ENCODE data around the gene DNAJC5G.

Gene DNAJC5G

GRCh38 chr2:27261241-27261925, 13.8 kb upstream of the DNAJC5G start:
- TF ChIP-seq, protein P1, sequence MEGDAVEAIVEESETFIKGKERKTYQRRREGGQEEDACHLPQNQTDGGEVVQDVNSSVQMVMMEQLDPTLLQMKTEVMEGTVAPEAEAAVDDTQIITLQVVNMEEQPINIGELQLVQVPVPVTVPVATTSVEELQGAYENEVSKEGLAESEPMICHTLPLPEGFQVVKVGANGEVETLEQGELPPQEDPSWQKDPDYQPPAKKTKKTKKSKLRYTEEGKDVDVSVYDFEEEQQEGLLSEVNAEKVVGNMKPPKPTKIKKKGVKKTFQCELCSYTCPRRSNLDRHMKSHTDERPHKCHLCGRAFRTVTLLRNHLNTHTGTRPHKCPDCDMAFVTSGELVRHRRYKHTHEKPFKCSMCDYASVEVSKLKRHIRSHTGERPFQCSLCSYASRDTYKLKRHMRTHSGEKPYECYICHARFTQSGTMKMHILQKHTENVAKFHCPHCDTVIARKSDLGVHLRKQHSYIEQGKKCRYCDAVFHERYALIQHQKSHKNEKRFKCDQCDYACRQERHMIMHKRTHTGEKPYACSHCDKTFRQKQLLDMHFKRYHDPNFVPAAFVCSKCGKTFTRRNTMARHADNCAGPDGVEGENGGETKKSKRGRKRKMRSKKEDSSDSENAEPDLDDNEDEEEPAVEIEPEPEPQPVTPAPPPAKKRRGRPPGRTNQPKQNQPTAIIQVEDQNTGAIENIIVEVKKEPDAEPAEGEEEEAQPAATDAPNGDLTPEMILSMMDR (IDR thresholded peaks at IDR 0.05; ENCODE audit: control extremely low read depth, extremely low read depth, low read depth, missing control alignments): no peak
- POLR2A ChIA-PET: no interaction called here
- CTCF ChIA-PET: interaction anchor here (6.8 kb wide), 1 partner anchor 19 kb away, joined by 99 read pairs; the partner anchor contains the start of genes DNAJC5G and TRIM54
- no peak for DNase-seq (ENCODE audit: extremely low spot score)

DNA sequence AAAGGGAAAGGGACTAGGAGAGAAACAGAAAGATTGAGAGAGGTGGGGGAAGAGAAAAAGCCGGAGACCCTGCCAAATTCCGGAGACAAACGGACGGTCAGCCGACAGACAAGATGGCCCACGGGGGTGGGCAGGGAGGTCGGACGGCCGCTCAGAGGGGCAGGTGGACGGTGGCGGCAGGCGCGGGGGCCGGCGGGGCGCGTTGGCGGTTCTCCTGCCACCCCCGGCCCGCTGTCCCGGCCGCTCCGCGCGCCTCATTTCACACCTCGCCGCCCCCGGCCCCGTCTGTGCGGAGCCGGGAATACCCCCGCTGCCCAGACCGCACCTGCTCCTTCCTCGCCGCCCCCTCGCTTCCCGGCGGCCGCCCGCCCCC, 13.3 kb upstream of the DNAJC5G start:
- CTCF ChIA-PET: interaction anchor here (6.8 kb wide), 1 partner anchor 18 kb away, joined by 99 read pairs; the partner anchor contains the start of genes DNAJC5G and TRIM54
- DNase-seq (ENCODE audit: extremely low spot score): no peak
- POLR2A ChIA-PET: no interaction called here
- TF ChIP-seq, protein P1 (IDR thresholded peaks at IDR 0.05; ENCODE audit: control extremely low read depth, extremely low read depth, low read depth, missing control alignments): no peak

- ChIA-PET CTCF (interaction anchor here (0.6 to 6.8 kb wide), 5 partner anchors 12 to 166 kb away, joined by 3 to 99 read pairs (median 4); partner anchors contain the start of genes DNAJC5G and TRIM54), POLR2A (interaction anchor here (0.6 kb wide), 1 partner anchor 9 kb away, joined by 5 read pairs; no protein-coding TSS in a partner anchor)
- peak; percentile 90 for DNase-seq (ENCODE audit: extremely low spot score)
- TF ChIP-seq, protein P1 (IDR thresholded peaks at IDR 0.05; ENCODE audit: control extremely low read depth, extremely low read depth, low read depth, missing control alignments): no peak
Measured at GRCh38 chr2:27262379-27263286, 12.6 kb upstream of the DNAJC5G start, which contains the start of gene SLC30A3. TSS of gene SLC30A3 (minus strand) at chr2:27263047. CDS start at chr2:27262906, 141 bp downstream.

DNA sequence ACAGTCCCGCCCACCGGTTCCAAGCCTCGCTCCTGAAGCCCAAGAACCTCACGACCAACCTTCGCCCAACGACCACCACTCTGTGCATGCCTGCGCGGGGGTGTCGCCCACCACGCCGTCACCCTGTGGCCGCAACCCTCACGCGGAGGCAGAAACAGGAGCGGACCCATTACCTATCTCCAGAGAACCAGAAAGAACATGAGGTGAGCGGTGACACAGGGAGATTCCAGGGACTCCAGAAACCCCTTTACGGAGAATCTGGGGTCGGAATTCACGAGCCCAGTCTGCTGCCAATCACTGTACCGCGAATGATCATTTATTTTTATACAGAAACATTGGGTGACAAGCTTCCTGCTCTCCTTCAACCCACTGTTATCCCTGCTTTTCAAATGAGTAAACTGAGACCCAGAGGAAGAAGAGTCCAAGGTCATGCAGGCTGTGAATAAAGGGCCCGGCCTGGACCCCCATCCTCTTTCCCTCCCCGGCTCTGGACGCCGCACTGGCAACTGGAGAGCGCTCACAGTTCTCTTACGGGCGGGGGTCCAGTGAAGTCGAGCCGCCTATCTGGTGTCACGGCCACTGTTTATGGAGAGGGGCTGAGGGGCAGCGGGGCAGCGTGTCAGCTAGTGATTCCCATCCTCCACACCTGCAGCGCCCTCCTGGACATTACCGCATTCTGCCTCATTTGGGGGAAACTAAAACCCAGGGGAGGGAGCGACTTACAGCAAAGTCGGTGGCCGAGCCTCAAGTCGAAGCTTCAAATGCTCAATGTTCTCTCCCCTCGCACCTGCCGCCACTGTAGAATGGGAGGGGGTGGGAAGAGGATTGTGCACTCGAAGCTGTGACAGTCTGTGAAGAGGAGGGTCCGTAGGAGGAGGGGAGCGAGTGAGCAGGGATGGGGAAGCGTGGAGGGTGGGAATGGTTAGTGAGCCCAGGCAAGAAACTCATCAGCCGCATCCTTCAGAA, 11.7 kb upstream of the DNAJC5G start:
- CTCF ChIA-PET: interaction anchor here (1.0 to 6.8 kb wide), 5 partner anchors 9 to 167 kb away, joined by 3 to 99 read pairs (median 7); partner anchors contain the start of genes DNAJC5G and TRIM54
- no peak for DNase-seq (ENCODE audit: extremely low spot score)
- TF ChIP-seq, protein P1 (IDR thresholded peaks at IDR 0.05; ENCODE audit: control extremely low read depth, extremely low read depth, low read depth, missing control alignments): no peak
- POLR2A ChIA-PET: interaction anchor here (0.6 kb wide), 1 partner anchor 8 kb away, joined by 5 read pairs; no protein-coding TSS in a partner anchor

GRCh38 chr2:27264253-27264752, 10.9 kb upstream of the DNAJC5G start:
- ChIA-PET POLR2A (no interaction called here), CTCF (interaction anchor here (1.1 to 6.8 kb wide), 7 partner anchors 8 to 177 kb away, joined by 3 to 99 read pairs (median 7); partner anchors contain the start of genes DNAJC5G, KHK and TRIM54)
- no peak for DNase-seq (ENCODE audit: extremely low spot score)
- TF ChIP-seq, protein P1 (IDR thresholded peaks at IDR 0.05; ENCODE audit: control extremely low read depth, extremely low read depth, low read depth, missing control alignments): no peak
